ENCODE data around the gene DRD4. TPM values are rescaled to one million over a fixed set of nuclear protein-coding genes. Genes with fewer than 3 reads are reported as not detected.
A peak's percentile ranks its signal among the peaks of the same experiment; 100 is the strongest.

Gene DRD4
- total RNA-seq, 1 experiment from 2014 or later: 0.11 TPM

- POLR2A ChIA-PET (ENCODE audit: unreplicated experiment): no interaction called here
- Histone ChIP-seq H3K9me2 (replicated peaks; ENCODE audit: low read length) (no peaks in the 10 kb centered on the region), H3K4me3 (ENCODE audit: low read length) (no peak overlapping the region), H3K36me3 (ENCODE audit: low read depth, low read length) (peaks cover 36% of the 10 kb centered on the region), H3K4me1 (ENCODE audit: insufficient read depth, low read length) (no peaks in the 10 kb centered on the region), H3K9me3 (ENCODE audit: low read length) (no peaks in the 10 kb centered on the region), H3K79me2 (ENCODE audit: low read length) (no peaks in the 10 kb centered on the region), H4K20me1 (ENCODE audit: low read length) (no peaks in the 10 kb centered on the region), H3F3A (ENCODE audit: low read length, unreplicated experiment) (no peaks in the 10 kb centered on the region), H3K27me3 (ENCODE audit: low read length) (no peaks in the 10 kb centered on the region), H3K9ac (ENCODE audit: low read length) (no peak overlapping the region), H3K27ac (ENCODE audit: low read length) (no peak overlapping the region), H3K4me2 (ENCODE audit: low read length) (no peak overlapping the region), H2AFZ (ENCODE audit: low read length) (no peak overlapping the region)
- CTCF ChIA-PET: no interaction called here
- ATAC-seq (peak; percentile 60), DNase-seq (peak; percentile 23)
- TF ChIP-seq CTCF (conservative IDR thresholded peaks at IDR 0.05; ENCODE audit: low read depth, low read length) (no peak), EZH2phosphoT487 (IDR thresholded peaks at IDR 0.05; ENCODE audit: borderline replicate concordance, low read length) (no peak), EZH2 (IDR thresholded peaks at IDR 0.05; ENCODE audit: low read length, unreplicated experiment) (no peak)
- intact Hi-C loops (cut with micrococcal nuclease): no loop called here
- BruUV-seq (replicated peaks): no TSS peak
These were observed 30.8 kb upstream of the DRD4 start for GRCh38 chr11:606245-606644.

- Histone ChIP-seq H3K4me3 (ENCODE audit: low read length) (no peak overlapping the region), H3K4me2 (ENCODE audit: low read length) (no peak overlapping the region), H3K9me2 (replicated peaks; ENCODE audit: low read length) (no peaks in the 10 kb centered on the region), H3K4me1 (ENCODE audit: insufficient read depth, low read length) (no peaks in the 10 kb centered on the region), H2AFZ (ENCODE audit: low read length) (no peak overlapping the region), H3K36me3 (ENCODE audit: low read depth, low read length) (peaks cover 39% of the 10 kb centered on the region), H3K9ac (ENCODE audit: low read length) (no peak overlapping the region), H4K20me1 (ENCODE audit: low read length) (peaks cover 3% of the 10 kb centered on the region), H3F3A (ENCODE audit: low read length, unreplicated experiment) (no peaks in the 10 kb centered on the region), H3K9me3 (ENCODE audit: low read length) (no peaks in the 10 kb centered on the region), H3K27ac (ENCODE audit: low read length) (no peak overlapping the region), H3K79me2 (ENCODE audit: low read length) (no peaks in the 10 kb centered on the region), H3K27me3 (ENCODE audit: low read length) (no peaks in the 10 kb centered on the region)
- DNase-seq (no peak), ATAC-seq (no peak)
- CTCF ChIA-PET: no interaction called here
- intact Hi-C loops (cut with micrococcal nuclease): no loop called here
- BruUV-seq (replicated peaks): no TSS peak
- POLR2A ChIA-PET (ENCODE audit: unreplicated experiment): no interaction called here
- TF ChIP-seq EZH2 (IDR thresholded peaks at IDR 0.05; ENCODE audit: low read length, unreplicated experiment) (no peak), CTCF (conservative IDR thresholded peaks at IDR 0.05; ENCODE audit: low read depth, low read length) (no peak)
These were observed 29.9 kb upstream of the DRD4 start for GRCh38 chr11:607020-607780.

GRCh38 chr11:607971-608659 lies 29.0 kb upstream of the DRD4 start:
- Histone ChIP-seq H4K20me1 (ENCODE audit: low read length) (peaks cover 12% of the 10 kb centered on the region), H3K9ac (ENCODE audit: low read length) (no peak overlapping the region), H2AFZ (ENCODE audit: low read length) (no peak overlapping the region), H3K36me3 (ENCODE audit: low read depth, low read length) (peaks cover 46% of the 10 kb centered on the region), H3K27ac (ENCODE audit: low read length) (no peak overlapping the region), H3F3A (ENCODE audit: low read length, unreplicated experiment) (peaks cover 7% of the 10 kb centered on the region), H3K4me3 (ENCODE audit: low read length) (no peak overlapping the region), H3K9me2 (replicated peaks; ENCODE audit: low read length) (no peaks in the 10 kb centered on the region), H3K9me3 (ENCODE audit: low read length) (no peaks in the 10 kb centered on the region), H3K79me2 (ENCODE audit: low read length) (no peaks in the 10 kb centered on the region), H3K4me1 (ENCODE audit: insufficient read depth, low read length) (0 out of 2 replicates have a peak, but pooled peaks cover 3% of the 10 kb centered on the region), H3K4me2 (ENCODE audit: low read length) (no peak overlapping the region), H3K27me3 (ENCODE audit: low read length) (no peaks in the 10 kb centered on the region)
- CTCF ChIA-PET: no interaction called here
- BruUV-seq (replicated peaks): no TSS peak
- TF ChIP-seq CTCF (conservative IDR thresholded peaks at IDR 0.05; ENCODE audit: low read depth, low read length) (no peak), EZH2 (IDR thresholded peaks at IDR 0.05; ENCODE audit: low read length, unreplicated experiment) (no peak), EZH2phosphoT487 (IDR thresholded peaks at IDR 0.05; ENCODE audit: borderline replicate concordance, low read length) (no peak)
- POLR2A ChIA-PET (ENCODE audit: unreplicated experiment): no interaction called here
- DNase-seq (no peak), ATAC-seq (no peak)
- intact Hi-C loops (cut with micrococcal nuclease): no loop called here
